HG03135 (cell line): ENCODE results near the gene TIMP2.
"Not testable (repeated sequence)": the region's sequence is repeated elsewhere in the genome, so short reads cannot be mapped to it uniquely, and the experiment has no call there.

Source experiments
- ATAC-seq: cut with Tn5 transposase; IDR thresholded peaks from one replicate; pipeline ENCODE4 v1.9.1; 2021; ENCODE audit warnings: mild to moderate bottlenecking, moderate library complexity; ENCODE audit not compliant: unreplicated experiment

Gene TIMP2, protein sequence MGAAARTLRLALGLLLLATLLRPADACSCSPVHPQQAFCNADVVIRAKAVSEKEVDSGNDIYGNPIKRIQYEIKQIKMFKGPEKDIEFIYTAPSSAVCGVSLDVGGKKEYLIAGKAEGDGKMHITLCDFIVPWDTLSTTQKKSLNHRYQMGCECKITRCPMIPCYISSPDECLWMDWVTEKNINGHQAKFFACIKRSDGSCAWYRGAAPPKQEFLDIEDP

DNA sequence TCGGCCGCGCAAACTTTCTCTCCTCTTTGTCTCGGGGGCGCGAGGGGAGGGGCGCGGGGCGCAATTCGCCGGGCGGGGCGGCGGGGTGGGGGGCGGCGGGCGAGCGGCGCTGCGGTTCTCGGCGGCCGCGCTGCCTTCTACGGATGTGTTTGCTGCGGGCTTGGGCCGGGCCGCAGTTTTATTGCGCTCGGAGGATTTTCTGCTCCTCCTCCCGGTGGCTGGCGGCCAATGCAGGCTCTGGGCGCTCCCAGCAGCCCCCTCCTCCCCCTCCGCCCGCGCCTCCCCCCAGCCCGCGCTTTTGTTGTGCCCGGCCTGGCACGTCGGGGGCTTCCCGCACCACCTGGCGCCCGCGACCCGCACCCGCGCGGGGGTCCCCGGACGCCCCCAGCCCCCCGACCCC is at the start of gene TIMP2:
TIMP2 (minus strand) TSS at position 154 of the 400 bp plus-strand sequence. CDS start 299 bp downstream, outside the sequence.
- no peak for ATAC-seq

DNA sequence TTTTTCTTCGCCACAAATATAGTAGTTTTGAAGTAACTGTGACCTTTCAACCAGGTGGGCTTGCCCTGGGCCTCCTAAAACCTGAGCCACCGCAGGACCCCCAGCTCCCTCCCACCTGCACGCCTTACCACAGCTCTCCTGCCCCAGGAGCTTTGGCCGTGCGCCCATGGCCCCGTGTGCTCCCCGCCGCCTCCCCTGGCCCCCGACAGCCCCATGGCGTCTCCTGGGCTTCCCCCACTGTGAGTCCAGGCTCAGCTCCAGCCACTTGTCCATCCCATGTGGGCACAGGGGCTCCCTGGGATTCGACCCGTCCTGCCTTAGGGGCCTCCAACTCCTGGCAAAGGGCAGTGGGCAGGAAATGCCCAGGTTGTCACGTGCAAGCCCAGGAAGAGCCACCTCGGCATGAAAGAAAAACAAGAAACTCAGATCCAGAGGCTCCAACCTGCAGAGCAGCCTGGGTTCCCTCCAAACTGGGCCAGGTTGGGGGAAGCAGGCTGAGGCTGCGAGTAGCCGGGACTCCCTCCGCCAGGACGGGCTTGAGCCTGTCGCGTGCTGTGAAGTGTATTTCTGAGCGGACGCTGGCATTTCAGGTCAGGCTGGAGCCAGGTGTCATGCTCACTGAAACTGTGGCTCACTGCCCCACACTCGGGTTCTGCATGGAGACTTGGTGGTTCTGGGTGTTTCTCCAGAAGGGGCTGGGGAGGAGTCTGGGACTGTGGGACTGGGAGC is 48.8 kb upstream of the TIMP2 start:
- no peak for ATAC-seq

DNA sequence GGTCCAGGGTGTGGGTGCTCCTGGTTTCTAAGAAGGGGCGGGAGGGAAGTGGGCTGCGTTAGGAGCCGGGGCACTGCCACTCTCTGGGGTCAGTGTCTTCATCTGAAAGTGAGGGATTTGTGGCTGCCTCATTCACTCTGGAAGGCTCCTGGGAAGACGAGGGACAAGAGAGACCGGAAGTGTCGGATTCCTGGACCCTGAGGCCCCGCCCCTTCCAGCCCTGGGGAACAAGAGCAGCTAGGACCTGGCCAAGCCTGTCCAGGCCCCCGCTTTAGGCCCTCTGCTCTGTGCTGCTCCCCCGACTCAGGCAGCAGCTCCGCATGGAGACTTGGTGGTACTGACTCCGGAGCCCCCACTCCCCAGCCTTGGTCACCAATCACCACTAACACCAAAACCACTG is 48.0 kb upstream of the TIMP2 start:
- ATAC-seq = no peak

DNA sequence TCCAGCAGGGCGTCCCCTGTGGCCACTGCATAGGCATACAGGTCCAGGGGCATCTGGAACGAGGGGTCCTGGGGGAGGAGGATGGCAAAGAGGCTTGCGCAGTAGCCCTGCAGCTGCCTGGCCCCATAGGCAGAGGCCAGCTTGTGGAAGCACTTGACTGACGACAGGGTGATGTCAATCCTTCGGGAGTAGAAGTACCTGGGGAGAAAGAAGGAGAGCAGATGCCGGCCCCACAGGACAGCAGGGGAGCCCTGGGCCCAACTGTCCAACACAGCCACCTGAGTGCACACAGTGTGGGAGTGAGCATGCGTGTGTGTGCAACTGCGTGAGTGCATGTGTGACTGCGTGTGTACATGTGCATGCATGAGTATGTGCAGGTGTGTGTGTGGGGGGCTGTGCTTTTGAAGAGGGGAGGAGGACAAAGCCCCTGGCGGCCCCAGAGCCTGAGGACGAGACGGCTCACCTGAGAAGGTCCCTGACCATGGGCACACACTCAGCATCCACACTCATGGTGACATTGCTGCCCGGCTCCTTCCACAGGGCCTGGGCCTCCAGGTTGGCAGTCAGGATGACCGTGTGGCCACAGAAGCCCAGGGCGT is 47.4 kb upstream of the TIMP2 start:
- ATAC-seq = no peak

DNA sequence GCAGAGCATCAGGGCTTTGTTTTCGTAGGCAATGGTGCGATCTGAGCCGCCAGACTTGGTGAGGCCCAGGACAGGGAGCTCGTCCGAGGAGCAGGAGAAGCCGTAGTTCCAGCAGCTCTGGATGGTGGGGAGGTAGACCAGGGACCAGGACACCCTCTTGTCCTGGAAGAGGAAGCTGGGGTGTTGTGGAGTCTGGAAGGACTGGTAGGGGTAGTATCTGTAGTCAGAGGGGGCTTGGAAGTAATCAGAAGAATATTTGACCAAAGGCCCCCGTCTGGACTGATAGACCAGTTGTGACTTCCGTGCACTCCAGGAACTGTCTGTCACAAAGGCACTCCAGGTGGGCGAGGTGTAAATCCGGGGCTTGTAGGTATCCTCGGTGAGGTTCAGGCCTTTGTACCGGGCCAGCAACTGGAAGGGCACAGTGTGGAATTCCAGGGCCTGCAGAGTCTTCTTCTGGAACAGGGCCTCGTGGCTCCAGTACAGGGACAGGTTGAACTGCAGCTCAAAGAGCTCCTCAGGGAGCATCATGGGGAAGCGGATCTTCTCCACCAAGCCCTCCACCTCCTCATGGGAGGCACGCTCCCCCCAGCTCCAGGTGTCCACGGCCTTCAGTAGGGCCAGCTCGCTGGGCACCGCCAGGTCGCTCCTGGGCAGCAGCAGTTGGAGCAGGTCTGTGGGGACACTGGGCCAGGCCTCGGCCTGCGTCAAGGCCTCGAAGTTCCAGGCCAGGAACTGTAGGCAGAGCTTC is 46.7 kb upstream of the TIMP2 start:
- no peak for ATAC-seq

DNA sequence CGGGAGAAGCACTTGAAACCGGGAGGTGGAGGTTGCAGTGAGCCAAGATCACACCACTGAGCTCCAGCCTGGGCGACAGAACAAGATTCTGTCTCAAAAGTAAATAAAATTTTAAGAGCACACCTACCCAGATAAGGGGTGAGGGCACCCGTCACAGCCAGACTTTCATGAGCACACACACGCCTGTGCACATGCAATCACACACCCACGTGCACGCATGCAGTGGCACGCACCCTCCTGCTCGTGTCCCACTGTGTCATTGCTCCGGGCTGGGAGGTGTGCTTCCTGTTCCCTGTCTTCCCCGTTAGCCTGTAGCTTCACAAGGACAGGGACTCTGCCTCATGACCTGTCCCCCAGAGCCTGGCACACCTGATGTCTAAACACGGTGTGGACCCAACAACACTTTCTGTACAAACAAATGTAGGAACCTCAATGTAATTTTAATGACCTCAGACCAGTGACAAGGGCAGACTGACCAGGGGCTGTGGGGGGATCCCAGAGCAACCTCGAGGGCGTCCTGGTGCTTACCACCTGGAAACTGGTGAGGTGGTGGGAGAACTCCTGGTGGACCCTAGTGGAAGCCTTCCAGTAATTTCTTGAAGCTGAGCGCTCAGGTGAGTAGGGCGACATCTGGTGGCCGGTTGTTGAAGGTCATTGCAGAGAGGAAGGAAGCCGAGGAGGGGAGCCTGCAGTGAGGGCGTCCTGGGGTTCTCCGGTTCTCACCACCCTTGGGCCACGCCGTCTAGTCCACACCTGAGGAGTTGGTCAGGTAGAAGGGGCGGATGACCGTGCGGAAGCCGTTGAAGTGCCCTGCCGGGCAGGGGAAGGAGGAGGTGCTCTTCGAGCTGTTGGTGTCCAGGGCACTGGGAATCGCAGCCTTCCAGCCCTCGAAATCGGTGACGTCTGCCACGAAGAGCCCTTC is 45.9 kb upstream of the TIMP2 start:
- no peak for ATAC-seq

DNA sequence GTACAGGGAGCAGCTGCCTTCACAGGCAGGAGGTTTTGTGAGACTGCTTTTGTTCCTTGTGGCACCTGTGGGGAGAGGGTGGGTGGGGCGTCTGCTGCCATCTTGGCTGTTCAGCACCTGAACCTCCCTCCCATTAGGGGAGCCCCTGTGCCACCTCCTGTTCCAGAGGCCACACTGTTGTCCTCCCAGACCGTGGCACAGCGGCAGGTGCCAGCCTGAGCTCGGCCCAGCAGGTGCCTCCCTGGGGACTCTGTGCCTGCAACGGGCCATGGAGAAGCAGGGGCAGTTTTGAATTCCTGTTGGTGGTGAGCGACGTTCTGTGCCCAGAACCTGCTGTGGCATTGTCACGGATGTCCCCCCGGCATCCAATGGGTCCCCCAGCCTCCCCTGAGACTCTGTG is 44.7 kb upstream of the TIMP2 start:
- ATAC-seq = no peak

DNA sequence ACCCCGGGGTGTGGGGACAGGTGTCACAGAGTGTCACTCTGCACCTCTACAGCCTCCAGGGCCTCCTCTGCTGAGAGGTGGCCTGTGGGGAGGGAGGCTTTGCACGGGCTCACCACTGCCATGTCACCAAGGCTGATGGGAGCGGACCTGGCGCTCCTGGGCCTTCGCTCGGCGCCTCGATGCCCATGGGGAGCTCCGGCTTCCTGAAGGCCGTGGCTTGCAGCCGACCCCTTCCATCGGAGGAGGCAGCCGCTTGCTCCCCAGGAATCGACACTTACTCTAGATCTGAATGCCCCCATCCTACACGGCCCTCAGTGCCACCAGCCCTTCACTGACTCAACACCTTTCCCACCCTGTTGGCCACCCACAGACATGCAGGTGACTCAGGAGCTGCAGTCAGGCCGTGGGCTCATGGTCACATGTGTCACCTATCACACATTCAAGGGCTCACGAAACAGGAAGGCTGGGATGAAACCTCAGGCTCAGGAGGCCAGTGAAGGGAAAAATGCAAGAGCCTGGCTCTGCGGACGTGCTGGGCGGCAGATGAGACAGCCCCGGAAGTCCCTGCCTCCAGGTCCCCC is 42.7 kb upstream of the TIMP2 start:
- no peak for ATAC-seq

DNA sequence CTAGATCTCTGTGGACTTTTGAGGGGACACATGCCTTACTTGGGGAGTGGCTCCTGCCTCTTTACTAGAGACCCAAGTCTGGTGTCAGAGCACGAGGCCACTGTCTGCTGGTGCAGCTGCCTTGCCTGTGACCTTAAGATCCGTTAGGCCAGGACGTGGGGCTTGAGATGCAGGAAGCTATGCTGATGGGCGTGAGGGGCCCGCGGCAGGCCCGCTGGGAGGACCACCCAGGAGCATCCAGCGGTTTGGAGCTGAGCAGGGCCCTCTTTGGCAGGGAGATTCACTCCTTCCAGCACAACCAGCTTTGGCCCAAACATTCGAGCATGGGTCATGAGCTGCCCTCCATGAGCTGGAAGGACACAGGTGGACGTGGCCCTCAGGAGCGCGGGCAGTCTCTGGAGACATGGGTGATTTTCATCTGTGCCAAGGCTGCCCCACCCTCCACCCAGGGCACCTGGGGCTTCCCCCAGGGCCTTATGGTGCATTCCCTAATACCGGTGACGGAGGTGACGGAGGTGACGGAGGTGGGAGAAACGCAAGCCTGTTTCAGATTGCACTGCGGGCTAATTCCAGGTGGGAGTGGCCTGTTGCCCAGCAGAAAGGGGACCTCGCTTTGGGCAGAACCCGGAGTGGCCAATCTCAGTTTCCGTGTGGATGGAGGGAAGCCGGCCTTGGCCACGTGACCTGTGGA is 41.9 kb upstream of the TIMP2 start:
- no peak for ATAC-seq

DNA sequence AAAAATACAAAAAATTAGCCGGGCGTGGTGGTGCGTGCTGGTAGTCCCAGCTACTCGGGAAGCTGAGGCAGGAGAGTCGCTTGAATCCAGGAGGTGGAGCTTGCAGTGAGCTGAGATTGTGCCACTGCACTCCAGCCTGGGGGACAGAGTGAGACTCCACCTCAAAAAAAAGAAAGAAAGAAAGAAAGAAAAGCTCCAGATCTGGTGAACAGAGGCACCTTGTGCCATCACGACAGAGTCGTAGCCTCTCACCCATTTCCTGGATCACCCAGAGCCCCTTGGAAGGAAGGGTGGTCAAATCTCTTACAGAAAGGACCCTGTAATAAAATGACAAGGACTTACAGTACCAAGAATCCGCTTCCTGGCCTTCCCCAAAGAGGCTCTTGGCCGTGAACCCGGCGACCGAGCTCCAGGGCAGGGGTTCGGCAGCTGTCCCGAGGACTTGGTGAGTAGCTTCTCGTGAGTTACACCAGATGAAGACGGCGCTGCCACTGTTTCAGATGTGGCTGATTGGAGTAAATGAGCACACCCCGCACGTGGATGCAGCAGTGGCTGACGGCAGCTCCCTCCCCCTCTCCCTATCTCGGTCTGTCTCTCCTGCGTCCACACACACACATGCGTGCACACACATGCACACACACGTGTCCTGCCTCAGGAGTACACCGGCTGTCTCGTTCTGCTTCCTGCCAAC is 41.1 kb upstream of the TIMP2 start:
- no peak for ATAC-seq

DNA sequence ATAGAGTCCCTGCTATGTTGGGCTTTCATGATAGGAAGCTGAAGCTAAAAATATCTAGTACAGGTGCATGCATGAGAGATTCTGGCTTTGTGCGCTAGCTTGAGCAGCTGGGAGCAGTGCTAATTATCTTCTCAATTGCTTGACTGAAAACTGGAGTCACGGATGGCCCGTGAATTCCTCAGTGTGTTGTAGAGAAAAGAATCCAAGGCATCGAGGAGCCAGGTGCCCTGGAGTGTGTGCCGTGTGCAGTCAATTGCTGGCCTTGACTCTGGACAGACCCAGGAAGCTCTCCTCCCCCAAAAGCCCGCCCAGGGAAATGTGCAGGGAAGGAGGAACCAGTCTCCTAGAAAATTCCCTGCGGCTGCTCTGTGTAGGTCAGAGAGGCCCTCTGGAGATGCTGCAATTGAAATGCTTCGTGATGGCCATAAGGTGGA is 40.3 kb upstream of the TIMP2 start:
- no peak for ATAC-seq

DNA sequence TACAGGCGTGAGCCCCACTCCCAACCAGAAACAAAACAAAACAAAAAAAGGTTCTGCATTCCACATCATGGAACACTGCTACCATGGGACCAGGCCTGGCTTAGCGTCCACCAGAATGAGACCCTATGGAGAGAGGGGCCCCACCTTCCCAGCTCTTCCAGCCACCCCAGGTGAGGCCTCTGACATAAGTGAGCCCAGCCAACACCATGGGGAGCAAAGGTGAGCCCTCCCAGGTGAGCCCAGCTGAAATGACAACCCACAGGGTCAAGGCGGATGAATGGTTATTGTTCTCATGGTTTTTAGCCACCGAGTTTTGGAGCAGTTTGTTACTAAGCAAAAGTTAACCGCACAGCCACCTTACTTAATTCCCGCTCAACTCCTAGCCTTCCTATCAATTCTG is 38.2 kb upstream of the TIMP2 start:
- ATAC-seq = no peak

DNA sequence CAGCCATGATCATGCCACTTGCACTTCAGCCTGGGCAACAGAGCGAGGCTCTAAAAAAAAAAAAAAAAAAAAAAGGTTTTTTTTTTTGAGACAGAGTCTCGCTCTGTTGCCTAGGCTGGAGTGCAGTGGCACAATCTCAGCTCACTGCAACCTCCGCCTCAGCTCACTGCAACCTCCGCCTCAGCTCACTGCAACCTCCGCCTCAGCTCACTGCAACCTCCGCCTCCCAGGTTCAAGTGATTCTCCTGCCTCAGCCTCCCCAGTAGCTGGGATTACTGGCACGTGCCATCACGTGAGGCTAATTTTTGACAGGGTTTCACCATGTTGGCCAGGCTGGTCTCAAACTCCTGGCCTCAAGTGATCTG is 37.8 kb upstream of the TIMP2 start:
- ATAC-seq = not testable (repeated sequence)

DNA sequence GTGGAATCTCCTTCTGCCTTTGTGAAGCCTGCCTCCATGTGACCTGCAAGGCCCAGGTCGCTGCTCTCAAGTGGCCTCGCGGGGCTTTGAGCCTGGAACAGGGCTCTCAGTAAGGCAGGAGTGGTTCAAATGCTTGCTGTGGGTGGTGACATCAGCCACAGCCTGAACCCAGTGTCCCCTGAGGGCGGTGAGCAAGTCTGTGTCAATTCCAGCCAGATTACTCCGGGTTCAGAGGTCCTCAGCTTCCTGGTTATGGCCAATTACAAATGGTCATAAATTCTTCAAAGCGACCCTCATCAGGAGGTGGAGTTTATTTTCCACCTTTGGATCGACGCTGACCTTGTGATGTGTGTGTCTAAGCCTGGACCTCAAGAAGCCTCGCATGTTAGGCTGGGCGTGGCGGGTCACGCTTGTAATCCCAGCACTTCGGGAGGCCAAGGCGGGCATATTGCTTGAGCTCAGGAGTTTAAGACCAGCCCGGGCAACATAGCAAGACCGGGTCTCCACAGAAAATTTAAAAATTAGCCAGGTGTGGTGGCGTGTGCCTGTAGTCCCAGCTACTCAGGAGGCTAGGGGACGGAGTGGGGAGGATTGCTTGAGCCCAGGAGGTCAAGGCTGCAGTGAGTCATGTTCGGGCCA is 37.3 kb upstream of the TIMP2 start:
- no peak for ATAC-seq

DNA sequence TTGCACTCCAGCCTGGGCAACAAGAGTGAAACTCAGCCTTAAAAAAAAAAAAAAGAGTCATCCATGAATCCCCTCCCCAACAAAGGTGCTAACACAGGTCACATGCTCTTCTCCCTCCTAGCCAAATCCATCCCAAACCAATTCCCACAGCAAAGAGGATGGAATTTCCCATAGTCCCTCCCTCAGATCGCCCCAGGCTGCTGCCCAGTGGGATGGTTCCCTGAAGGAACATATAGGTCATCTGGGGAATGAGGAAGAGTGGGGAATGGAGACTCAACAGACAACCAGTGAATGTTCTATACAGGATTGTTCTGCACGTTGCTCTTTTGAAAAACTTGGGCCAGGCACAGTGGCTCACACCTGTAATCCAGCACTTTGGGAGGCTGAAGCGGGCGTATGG is 36.4 kb upstream of the TIMP2 start:
- ATAC-seq = no peak

DNA sequence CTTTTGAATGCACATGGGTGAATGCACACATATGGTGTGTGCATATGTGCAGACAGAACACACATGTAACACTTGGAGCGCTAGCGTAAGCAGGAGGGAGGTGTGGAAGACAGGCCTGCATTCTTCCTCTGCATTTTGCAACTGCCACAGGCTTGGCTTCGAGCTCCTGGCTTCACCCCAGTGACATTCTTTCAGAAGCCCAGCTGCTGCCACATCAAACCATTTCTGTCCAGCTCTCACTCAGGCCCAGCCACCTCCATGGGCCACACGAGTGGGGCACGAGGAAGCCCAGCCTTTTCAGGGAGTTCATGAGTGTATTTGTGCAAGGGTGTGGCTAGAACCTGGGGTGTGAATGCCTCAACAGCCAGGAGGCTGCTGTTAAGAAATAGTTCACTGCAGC is 35.7 kb upstream of the TIMP2 start:
- ATAC-seq = no peak

DNA sequence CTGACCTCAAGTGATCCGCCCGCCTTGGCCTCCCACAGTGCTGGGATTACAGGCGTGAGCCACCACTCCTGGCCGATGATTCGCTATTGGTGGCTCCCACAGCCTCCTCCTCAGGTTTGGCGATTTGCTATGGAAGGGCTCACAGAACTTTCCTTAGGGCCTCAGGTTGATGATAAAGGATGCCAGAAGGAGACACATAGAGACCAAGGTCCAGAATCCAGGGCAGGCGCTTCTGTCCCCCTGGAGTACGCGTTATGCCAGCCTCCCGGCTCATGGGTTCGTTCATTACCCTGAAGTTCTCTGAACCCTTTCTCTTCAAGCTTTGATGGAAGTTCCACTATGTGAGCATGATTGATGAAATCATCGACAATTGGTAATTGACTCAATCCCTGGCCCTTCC is 34.6 kb upstream of the TIMP2 start:
- ATAC-seq = no peak

DNA sequence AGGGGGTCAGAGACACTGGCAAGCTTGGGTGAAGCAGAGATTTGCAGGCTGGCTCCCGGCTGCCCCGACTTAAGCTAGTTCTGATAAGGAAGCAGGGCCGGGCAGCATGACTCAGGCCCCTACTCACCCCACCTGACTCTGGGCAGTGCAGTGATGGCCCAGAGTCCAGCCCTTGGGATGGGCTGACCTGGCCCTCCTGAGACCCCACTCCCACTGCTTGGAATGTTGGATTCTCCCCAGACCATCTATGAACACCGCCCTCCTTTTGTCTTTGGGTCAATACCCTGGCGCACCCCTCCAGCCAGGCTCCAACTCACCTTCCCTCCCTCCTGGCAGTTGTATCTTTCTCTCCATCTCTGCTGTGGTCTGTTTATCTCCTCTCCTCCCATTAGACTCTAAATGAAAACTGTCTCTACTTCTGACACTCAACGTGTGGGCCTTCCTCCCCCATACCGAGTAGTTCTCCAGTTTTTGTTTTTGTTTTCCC is 33.5 kb upstream of the TIMP2 start:
- no peak for ATAC-seq
